HCT116 (cell line): ENCODE results near the gene FLCN. TPM values are rescaled to one million over a fixed set of nuclear protein-coding genes. Genes with fewer than 3 reads are reported as not detected.

Source experiments
- ATAC-seq: fragments of 200-7000 bp; cut with Tn5 transposase; 2 replicates; pipeline ENCODE4 v1.9.1; 2020; ENCODE audit warnings: mild to moderate bottlenecking, moderate library complexity
- BruUV-seq: library from RNA; stranded (reverse); fragments of 400-500 nt; replicated peaks from 2 replicates; lab custom pipeline; 2021; lab: Mats Ljungman, UMichigan
- CTCF ChIA-PET: fragments of 300-600 bp; sonication (Branson Sonifier 250); formaldehyde crosslinking; loops from one replicate; lab custom pipeline; 2021; ENCODE audit warnings: antibody characterized with exemption; lab: Charles Lee
- POLR2A ChIA-PET: fragments of 300-600, 350-600 bp; sonication (Branson Sonifier 250); formaldehyde crosslinking; loops from one replicate; lab custom pipeline; 2021; ENCODE audit warnings: antibody characterized with exemption; lab: Charles Lee
- RAD21 ChIA-PET, 2 experiments: fragments of 300-600 bp; sonication (Branson Sonifier 250); formaldehyde crosslinking; loops; one replicate each; lab custom pipeline; 2023; ENCODE audit warnings: low total read pairs in 2 of 2; ENCODE audit not compliant: uncharacterized antibody in 2 of 2, unreplicated experiment in 2 of 2, low non-redundant PET in 1 of 2; lab: Charles Lee
- DNase-seq: peaks from one replicate; pipeline ENCODE4 v3.0.0-alpha.2; 2010; ENCODE audit warnings: low read depth, low spot score
- H2AFZ ChIP-seq: fragments of 200-600 bp; shearing (Covaris generic), sonication (generic); 2 replicates; pipeline ENCODE4 v1.6.1; 2017; ENCODE audit warnings: low read depth, mixed run types, mixed read lengths, antibody characterized with exemption, low read length; ENCODE audit not compliant: poor library complexity, severe bottlenecking
- H3K27ac ChIP-seq: 2 replicates; pipeline ENCODE4 v1.5.1; 2012; ENCODE audit warnings: low read depth, low read length
- H3K27me3 ChIP-seq: fragments of 200-600 bp; sonication (generic); 2 replicates; pipeline ENCODE4 v1.6.1; 2016; ENCODE audit warnings: mixed run types, low read length, mixed read lengths; ENCODE audit not compliant: insufficient read depth
- H3K36me3 ChIP-seq, 2 experiments: fragments of 200-500 bp in 1 of 2; fragments of 200-600 bp in 1 of 2; sonication (Bioruptor generic) in 1 of 2; sonication (generic) in 1 of 2; 2 replicates each; pipeline versions ENCODE4 v1.5.1 to v1.6.1; 2014 to 2016; ENCODE audit warnings: low read length in 2 of 2, inconsistent platforms in 1 of 2, mixed read lengths in 1 of 2, mixed run types in 1 of 2; ENCODE audit not compliant: insufficient read depth in 2 of 2, control insufficient read depth in 1 of 2
- H3K4me1 ChIP-seq, 2 experiments: fragments of 200-600 bp in 1 of 2; sonication (generic) in 1 of 2; 2 replicates each; pipeline versions ENCODE4 v1.5.1 to v1.6.1; 2012 to 2017; ENCODE audit warnings: low read length in 2 of 2, inconsistent platforms in 1 of 2, mild to moderate bottlenecking in 1 of 2, mixed read lengths in 1 of 2, mixed run types in 1 of 2, moderate library complexity in 1 of 2; ENCODE audit not compliant: insufficient read depth in 2 of 2, control insufficient read depth in 1 of 2
- H3K4me2 ChIP-seq: fragments of 200-600 bp; sonication (generic); 2 replicates; pipeline ENCODE4 v1.6.1; 2017; ENCODE audit warnings: mixed run types, low read length, mixed read lengths
- H3K4me3 ChIP-seq, 2 experiments: fragments of 200-600 bp in 1 of 2; sonication (generic) in 1 of 2; replicated peaks in 1 of 2; 2 replicates each; pipeline ENCODE4 v1.5.1; 2011 to 2016; ENCODE audit warnings: low read length in 2 of 2, control low read depth in 1 of 2, low read depth in 1 of 2, mild to moderate bottlenecking in 1 of 2, mixed read lengths in 1 of 2, mixed run types in 1 of 2
- H3K79me2 ChIP-seq: fragments of 200-600 bp; sonication (generic); 2 replicates; pipeline ENCODE4 v1.6.1; 2017; ENCODE audit warnings: mild to moderate bottlenecking, mixed run types, low read length, moderate library complexity, mixed read lengths; ENCODE audit not compliant: insufficient read depth
- H3K9ac ChIP-seq: fragments of 200-600 bp; sonication (generic); 2 replicates; pipeline ENCODE4 v1.6.1; 2016; ENCODE audit warnings: low read length, mixed read lengths
- H3K9me2 ChIP-seq: fragments of 200-600 bp; sonication (generic), shearing (Covaris generic); 2 replicates; pipeline ENCODE4 v1.6.1; 2017; ENCODE audit warnings: mixed run types, mild to moderate bottlenecking, moderate library complexity; ENCODE audit not compliant: insufficient read depth
- H3K9me3 ChIP-seq, 2 experiments: fragments of 200-500 bp in 1 of 2; fragments of 200-600 bp in 1 of 2; sonication (Bioruptor generic) in 1 of 2; sonication (generic) in 1 of 2; 2 replicates each; pipeline ENCODE4 v1.6.1; 2014 to 2017; ENCODE audit warnings: low read length in 2 of 2, mixed read lengths in 2 of 2, inconsistent platforms in 1 of 2, low read depth in 1 of 2, mild to moderate bottlenecking in 1 of 2, mixed run types in 1 of 2, moderate library complexity in 1 of 2; ENCODE audit not compliant: control insufficient read depth in 1 of 2, insufficient read depth in 1 of 2
- H4K20me1 ChIP-seq: fragments of 200-600 bp; sonication (generic), shearing (Covaris generic); 2 replicates; pipeline ENCODE4 v1.6.1; 2017; ENCODE audit warnings: mixed run types, mild to moderate bottlenecking, moderate library complexity; ENCODE audit not compliant: insufficient read depth
- CBX3 ChIP-seq: IDR thresholded peaks from 2 replicates; pipeline ENCODE4 v1.6.1; 2012; ENCODE audit warnings: low read depth
- CEBPB ChIP-seq: IDR thresholded peaks from 2 replicates; pipeline ENCODE4 v1.6.1; 2012; ENCODE audit warnings: low read depth
- CTCF ChIP-seq, 3 experiments: fragments of 200-600 bp in 1 of 3; sonication (generic) in 1 of 3; IDR thresholded peaks in 2 of 3; conservative IDR thresholded peaks in 1 of 3; 2 replicates each; pipeline ENCODE4 v1.5.1; 2012 to 2017; ENCODE audit warnings: low read depth in 2 of 3, low read length in 2 of 3, antibody characterized with exemption in 1 of 3, borderline replicate concordance in 1 of 3, control low read depth in 1 of 3, mild to moderate bottlenecking in 1 of 3, mixed read lengths in 1 of 3, mixed run types in 1 of 3, moderate library complexity in 1 of 3; ENCODE audit not compliant: insufficient read depth in 1 of 3
- EGR1 ChIP-seq: IDR thresholded peaks from 2 replicates; pipeline ENCODE4 v1.6.1; 2012; ENCODE audit warnings: low read depth
- ELF1 ChIP-seq: IDR thresholded peaks from 2 replicates; pipeline ENCODE4 v1.6.1; 2012; ENCODE audit warnings: low read depth, borderline replicate concordance
- EZH2 ChIP-seq: fragments of 200-600 bp; sonication (generic); IDR thresholded peaks from 2 replicates; pipeline ENCODE4 v1.6.1; 2017; ENCODE audit warnings: antibody characterized with exemption, mixed run types
- FOSL1 ChIP-seq: IDR thresholded peaks from 2 replicates; pipeline ENCODE4 v1.6.1; 2012; ENCODE audit warnings: low read depth
- JUND ChIP-seq: IDR thresholded peaks from 2 replicates; pipeline ENCODE4 v1.6.1; 2012
- MAX ChIP-seq: IDR thresholded peaks from 2 replicates; pipeline ENCODE4 v1.6.1; 2012
- POLR2A ChIP-seq: IDR thresholded peaks from 2 replicates; pipeline ENCODE4 v1.7.0; 2011; ENCODE audit warnings: borderline replicate concordance; ENCODE audit not compliant: insufficient read depth, insufficient read length; ENCODE audit errors: extremely low read depth
- RAD21 ChIP-seq: IDR thresholded peaks from 2 replicates; pipeline ENCODE4 v1.6.1; 2012; ENCODE audit warnings: low read depth, mild to moderate bottlenecking
- REST ChIP-seq: IDR thresholded peaks from 2 replicates; pipeline ENCODE4 v1.6.1; 2012; ENCODE audit warnings: low read depth
- SIN3A ChIP-seq: IDR thresholded peaks from 2 replicates; pipeline ENCODE4 v1.6.1; 2012; ENCODE audit warnings: low read depth
- SP1 ChIP-seq: IDR thresholded peaks from 2 replicates; pipeline ENCODE4 v1.6.1; 2012; ENCODE audit warnings: low read depth
- SRF ChIP-seq: IDR thresholded peaks from 2 replicates; pipeline ENCODE4 v1.6.1; 2012; ENCODE audit warnings: low read depth
- TCF7L2 ChIP-seq: IDR thresholded peaks from 2 replicates; pipeline ENCODE4 v1.7.0; 2011; ENCODE audit warnings: borderline replicate concordance, inconsistent platforms; ENCODE audit not compliant: insufficient read depth, insufficient read length; ENCODE audit errors: extremely low read depth
- ZFX ChIP-seq: fragments of 450-650 bp; IDR thresholded peaks from 2 replicates; pipeline ENCODE4 v1.6.1; 2017
- ZNF274 ChIP-seq: fragments of 200-500 bp; sonication (Bioruptor generic); IDR thresholded peaks from 2 replicates; pipeline ENCODE4 v1.6.1; 2014; ENCODE audit warnings: mild to moderate bottlenecking, low read depth, low read length, inconsistent platforms
- intact Hi-C: fragments of 100-400 bp; cut with micrococcal nuclease; formaldehyde crosslinking; loops from 2 replicates; pipeline ENCODE4 v1.10.0; 2022
- total RNA-seq: library from RNA; stranded (reverse); gene quantifications from one replicate; pipeline ENCODE4 v1.2.1, GENCODE V29; 2021; ENCODE audit not compliant: unreplicated experiment

Gene FLCN
- total RNA-seq, 1 experiment from 2014 or later = 23.7 TPM

GRCh38 chr17:17164676-17165075 is 72.3 kb downstream of the FLCN start:
- H3K4me2 ChIP-seq = no peak overlapping the region
- H3K36me3 ChIP-seq = peaks cover 25 to 42% of the 10 kb centered on the region in 2 experiments
- no peak overlapping the region for H3K4me3 ChIP-seq
- ATAC-seq (no peak), DNase-seq (no peak)
- BruUV-seq = no TSS peak
- ChIA-PET POLR2A (no interaction called here), RAD21 (no interaction called here), CTCF (interaction anchor here (1.1 kb wide), 1 partner anchor 158 kb away, joined by 3 read pairs; no protein-coding TSS in a partner anchor)
- no peaks in the 10 kb centered on the region for H3K27me3 ChIP-seq
- H3K9ac ChIP-seq = no peak overlapping the region
- H3K9me3 ChIP-seq = no peaks in the 10 kb centered on the region
- intact Hi-C loops = no loop called here
- TF ChIP-seq FOSL1 (no peak), EZH2 (no peak), CEBPB (no peak), ZNF274 (no peak), ELF1 (no peak), SIN3A (no peak), REST (no peak), MAX (no peak), TCF7L2 (no peak), JUND (no peak), SP1 (no peak), CBX3 (no peak), ZFX (no peak), CTCF (IDR thresholded peaks at IDR 0.05 in 2 of 3, conservative IDR thresholded peaks at IDR 0.05 in 1 of 3; ENCODE audit: borderline replicate concordance in 1 of 3, insufficient read depth in 1 of 3, low read depth in 2 of 3, low read length in 2 of 3) (no peak), POLR2A (no peak), RAD21 (no peak), EGR1 (no peak), SRF (no peak)
- TF ChIP-seq, all 23 proteins: peak for 0
- H2AFZ ChIP-seq = no peak overlapping the region
- H3K4me1 ChIP-seq = no peaks in the 10 kb centered on the region
- H3K27ac ChIP-seq = no peak overlapping the region
- H3K79me2 ChIP-seq = no peaks in the 10 kb centered on the region
- H3K9me2 ChIP-seq = no peaks in the 10 kb centered on the region
- H4K20me1 ChIP-seq = no peaks in the 10 kb centered on the region
